IMR-90 (cell line): ENCODE results near the gene ADIG. TPM values are rescaled to one million over a fixed set of nuclear protein-coding genes. Genes with fewer than 3 reads are reported as not detected.
"Not testable (repeated sequence)": the region's sequence is repeated elsewhere in the genome, so short reads cannot be mapped to it uniquely, and the experiment has no call there.

Experiments
- ATAC-seq: fragments of 200-7000 bp; cut with Tn5 transposase; 2 replicates; pipeline ENCODE4 v1.9.1; 2020; ENCODE audit warnings: low read depth, mild to moderate bottlenecking, moderate library complexity
- BruUV-seq: library from RNA; stranded (reverse); fragments of 400-500 nt; replicated peaks from 2 replicates; lab custom pipeline; 2021; lab: Mats Ljungman, UMichigan
- CTCF ChIA-PET: fragments of 300-600 bp; formaldehyde crosslinking; extraction: SDS; loops from one replicate; lab custom pipeline; 2021; ENCODE audit warnings: antibody characterized with exemption; lab: Yijun Ruan, JAX
- POLR2A ChIA-PET: fragments of 300-600 bp; sonication (Branson Sonifier 250); formaldehyde crosslinking; loops from one replicate; lab custom pipeline; 2022; ENCODE audit warnings: antibody characterized with exemption; ENCODE audit not compliant: unreplicated experiment; lab: Charles Lee
- DNase-seq: peaks from one replicate; pipeline ENCODE4 v3.0.0; 2013
- H2AFZ ChIP-seq: replicated peaks from 2 replicates; pipeline ENCODE3; 2013; ENCODE audit warnings: low read length, mild to moderate bottlenecking; ENCODE audit not compliant: poor library complexity
- H2AK5ac ChIP-seq: 2 replicates; pipeline ENCODE4 v1.6.1; 2013; ENCODE audit warnings: low read depth, low read length, inconsistent platforms
- H2AK9ac ChIP-seq: replicated peaks from 2 replicates; pipeline ENCODE3; 2013; ENCODE audit warnings: mild to moderate bottlenecking, low read depth, low read length, moderate library complexity; ENCODE audit not compliant: poor library complexity
- H2BK120ac ChIP-seq: 2 replicates; pipeline ENCODE4 v1.6.1; 2013; ENCODE audit warnings: low read depth, low read length, inconsistent platforms
- H2BK15ac ChIP-seq: 3 replicates; pipeline ENCODE4 v1.6.1; 2013; ENCODE audit warnings: low read depth, low read length, inconsistent platforms
- H2BK20ac ChIP-seq: 2 replicates; pipeline ENCODE4 v1.6.1; 2013; ENCODE audit warnings: low read depth, mild to moderate bottlenecking, inconsistent platforms, low read length, moderate library complexity
- H2BK5ac ChIP-seq: 2 replicates; pipeline ENCODE4 v1.6.1; 2013; ENCODE audit warnings: mild to moderate bottlenecking, low read depth, low read length, inconsistent platforms; ENCODE audit not compliant: poor library complexity, severe bottlenecking
- H3K14ac ChIP-seq: replicated peaks from 2 replicates; pipeline ENCODE4 v1.6.1; 2013; ENCODE audit warnings: low read depth, low read length, inconsistent platforms
- H3K18ac ChIP-seq: 2 replicates; pipeline ENCODE4 v1.6.1; 2013; ENCODE audit warnings: low read depth, low read length, control low read depth
- H3K23ac ChIP-seq: 2 replicates; pipeline ENCODE4 v1.6.1; 2013; ENCODE audit warnings: low read depth, low read length, inconsistent platforms
- H3K27ac ChIP-seq: 2 replicates; pipeline ENCODE4 v1.5.1; 2013; ENCODE audit warnings: mild to moderate bottlenecking, control low read depth, low read length; ENCODE audit not compliant: insufficient read depth
- H3K27me3 ChIP-seq: 2 replicates; pipeline ENCODE4 v1.6.1; 2013; ENCODE audit warnings: low read length; ENCODE audit not compliant: control insufficient read depth, insufficient read depth
- H3K36me3 ChIP-seq: 2 replicates; pipeline ENCODE4 v1.6.1; 2013; ENCODE audit warnings: low read length, mixed read lengths; ENCODE audit not compliant: control insufficient read depth, insufficient read depth
- H3K4ac ChIP-seq: 2 replicates; pipeline ENCODE4 v1.6.1; 2013; ENCODE audit warnings: low read depth, low read length, inconsistent platforms
- H3K4me1 ChIP-seq: 2 replicates; pipeline ENCODE4 v1.6.1; 2013; ENCODE audit warnings: low read length, mixed read lengths; ENCODE audit not compliant: control insufficient read depth, insufficient read depth
- H3K4me2 ChIP-seq: 2 replicates; pipeline ENCODE4 v1.6.1; 2013; ENCODE audit warnings: low read depth, mild to moderate bottlenecking, control low read depth, low read length, moderate library complexity
- H3K4me3 ChIP-seq: 2 replicates; pipeline ENCODE4 v1.5.1; 2013; ENCODE audit warnings: low read depth, mild to moderate bottlenecking, control low read depth, low read length, moderate library complexity; ENCODE audit not compliant: insufficient read depth
- H3K56ac ChIP-seq: 2 replicates; pipeline ENCODE4 v1.6.1; 2013; ENCODE audit warnings: low read length, inconsistent platforms; ENCODE audit not compliant: insufficient read depth; ENCODE audit errors: extremely low read depth
- H3K79me1 ChIP-seq, 2 experiments: 2 replicates each; pipeline ENCODE4 v1.6.1; 2013; ENCODE audit warnings: low read length in 2 of 2, inconsistent platforms in 1 of 2, low read depth in 1 of 2
- H3K9ac ChIP-seq: 2 replicates; pipeline ENCODE4 v1.6.1; 2013; ENCODE audit warnings: low read depth, low read length, control low read depth
- H3K9me1 ChIP-seq: 2 replicates; pipeline ENCODE4 v1.6.1; 2013; ENCODE audit warnings: low read length, inconsistent platforms; ENCODE audit not compliant: insufficient read depth
- H3K9me3 ChIP-seq: 2 replicates; pipeline ENCODE4 v1.6.1; 2013; ENCODE audit warnings: low read length; ENCODE audit not compliant: control insufficient read depth, insufficient read depth
- H4K20me1 ChIP-seq: 2 replicates; pipeline ENCODE4 v1.6.1; 2013; ENCODE audit warnings: low read length, inconsistent platforms; ENCODE audit not compliant: insufficient read depth
- H4K5ac ChIP-seq: 2 replicates; pipeline ENCODE4 v1.6.1; 2013; ENCODE audit warnings: mild to moderate bottlenecking, low read depth, low read length, control low read depth
- H4K8ac ChIP-seq, 2 experiments: 2 replicates each; pipeline ENCODE4 v1.6.1; 2013; ENCODE audit warnings: low read depth in 2 of 2, low read length in 2 of 2, control low read depth in 1 of 2, inconsistent platforms in 1 of 2
- H4K91ac ChIP-seq: 2 replicates; pipeline ENCODE4 v1.6.1; 2013; ENCODE audit warnings: low read depth, low read length, inconsistent platforms; ENCODE audit not compliant: insufficient read depth
- WGBS, 2 experiments: methylation state at CpG; one replicate each; pipeline versions ENCODE4 v1.1.5 to v1.1.7; 2013; ENCODE audit warnings: missing lambda C conversion rate in 2 of 2; ENCODE audit not compliant: insufficient read length in 1 of 2; ENCODE audit errors: extremely low coverage in 2 of 2; 5-methylcytosine and 5-hydroxymethylcytosine counted together
- dilution Hi-C: fragments of 300-500 bp; cut with HindIII; formaldehyde crosslinking; loops from one replicate; pipeline ENCODE4 v1.14.3; 2018; ENCODE audit warnings: low sequenced_read_pairs; ENCODE audit not compliant: unreplicated experiment
- in situ Hi-C: fragments of 300-500 bp; cut with MboI; formaldehyde crosslinking; loops from 3 replicates; pipeline ENCODE4 v1.14.3; 2019; ENCODE audit warnings: low sequenced_read_pairs, inconsistent platforms, mixed read lengths
- intact Hi-C: fragments of 100-400 bp; cut with micrococcal nuclease; formaldehyde crosslinking; loops from 2 replicates; pipeline ENCODE4 v1.10.0; 2022
- polyA plus RNA-seq, 3 experiments: library from polyadenylated mRNA; depleted of rRNA; stranded (reverse); fragments of >200 nt; gene quantifications; 2 replicates each; pipeline ENCODE4 v1.2.3, GENCODE V29; 2012; ENCODE audit warnings: low replicate concordance in 1 of 3
- total RNA-seq: library from RNA; depleted of rRNA; stranded (reverse); fragments of >200 nt; gene quantifications from 2 replicates; pipeline ENCODE4 v1.2.3, GENCODE V29; 2012

Gene ADIG
- total and polyA plus RNA-seq, 2 of the 4 experiments (the other 2 are of a cell fraction): not detected

DNA sequence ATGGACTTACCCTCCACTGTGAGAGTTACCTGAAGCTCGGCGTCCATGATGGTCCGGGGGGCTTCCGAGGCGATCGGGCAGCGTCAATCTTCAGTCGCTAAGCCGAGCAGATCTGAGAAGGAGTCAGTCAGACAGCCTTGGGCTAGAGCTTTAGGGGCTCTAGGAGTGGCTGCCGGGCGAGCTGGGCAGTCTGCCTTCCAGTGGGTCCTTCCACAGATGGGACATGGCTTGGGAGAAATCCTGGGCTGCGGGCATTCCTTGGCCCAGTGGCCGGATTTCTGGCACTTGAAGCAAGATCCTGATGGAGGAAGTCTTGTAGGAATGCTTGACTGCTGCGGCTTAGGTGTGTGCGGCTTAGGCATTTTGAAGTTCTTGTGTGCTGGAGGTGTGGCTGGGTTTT, 14.9 kb downstream of the ADIG start:
- H4K91ac ChIP-seq, H4K20me1 ChIP-seq, H3K9me3 ChIP-seq, H3K56ac ChIP-seq, H2AK9ac ChIP-seq, H3K36me3 ChIP-seq, dilution Hi-C loops, H3K23ac ChIP-seq, H3K4me1 ChIP-seq, H3K4me3 ChIP-seq, H2BK5ac ChIP-seq, H4K5ac ChIP-seq, H4K8ac ChIP-seq, CTCF ChIA-PET, H3K18ac ChIP-seq, H2AK5ac ChIP-seq, H3K4me2 ChIP-seq, H2BK20ac ChIP-seq, H2BK120ac ChIP-seq, intact Hi-C loops, DNase-seq, in situ Hi-C loops, H3K9ac ChIP-seq, POLR2A ChIA-PET, BruUV-seq, H2BK15ac ChIP-seq, H3K4ac ChIP-seq, H3K14ac ChIP-seq, H3K79me1 ChIP-seq, H3K9me1 ChIP-seq, H2AFZ ChIP-seq, H3K27ac ChIP-seq, ATAC-seq: not testable (repeated sequence)
- H3K27me3 ChIP-seq: peaks cover 21% of the 10 kb centered on the region
- WGBS, 2 experiments: 78% methylated on average over 8 of the region's 15 CpGs; no CpG with 5 or more reads in 1 of the 2 experiments
